ENCODE data around the gene POU6F1. TPM values are rescaled to one million over a fixed set of nuclear protein-coding genes. Genes with fewer than 3 reads are reported as not detected.

The POU6F1 gene
- total RNA-seq, 1 experiment from 2014 or later, result 6.9 TPM

DNA sequence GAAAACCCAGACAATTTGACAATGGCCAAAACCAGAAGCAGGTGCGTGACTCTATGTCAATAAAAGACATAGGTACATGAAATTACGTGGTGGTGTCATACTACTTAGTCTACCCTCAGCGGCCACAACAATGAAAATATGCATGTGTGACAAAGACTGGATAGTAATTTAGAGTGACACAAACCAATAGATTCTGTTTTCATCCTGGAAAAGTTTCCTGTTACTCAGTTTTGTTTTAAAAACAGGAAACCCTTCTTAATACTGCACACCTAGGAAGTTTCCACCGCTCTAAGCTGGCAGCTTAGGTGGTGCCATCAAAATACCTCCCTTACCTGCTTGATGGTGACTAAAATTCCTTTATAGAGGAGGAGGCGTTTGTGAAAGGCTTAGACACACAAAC, 15.1 kb downstream of the POU6F1 start:
- intact Hi-C loops (cut with micrococcal nuclease), result no loop called here
- H3K9me2 ChIP-seq (replicated peaks; ENCODE audit: low read length), result no peaks in the 10 kb centered on the region
- POLR2A ChIA-PET (ENCODE audit: unreplicated experiment), result no interaction called here
- CTCF ChIA-PET, result no interaction called here
- H3K27me3 ChIP-seq (ENCODE audit: low read length), result no peaks in the 10 kb centered on the region
- no peak overlapping the region for H3K4me3 ChIP-seq (ENCODE audit: low read length)
- H3F3A ChIP-seq (ENCODE audit: low read length, unreplicated experiment), result no peaks in the 10 kb centered on the region
- H3K36me3 ChIP-seq (ENCODE audit: low read depth, low read length), result no peaks in the 10 kb centered on the region
- DNase-seq (no peak), ATAC-seq (no peak)
- no peak overlapping the region for H3K9ac ChIP-seq (ENCODE audit: low read length)
- H3K79me2 ChIP-seq (ENCODE audit: low read length), result no peaks in the 10 kb centered on the region
- no TSS peak for BruUV-seq (replicated peaks)
- no peaks in the 10 kb centered on the region for H3K9me3 ChIP-seq (ENCODE audit: low read length)
- no peak overlapping the region for H2AFZ ChIP-seq (ENCODE audit: low read length)
- no peaks in the 10 kb centered on the region for H4K20me1 ChIP-seq (ENCODE audit: low read length)
- H3K4me2 ChIP-seq (ENCODE audit: low read length), result no peak overlapping the region
- no peaks in the 10 kb centered on the region for H3K4me1 ChIP-seq (ENCODE audit: insufficient read depth, low read length)
- TF ChIP-seq CTCF (conservative IDR thresholded peaks at IDR 0.05; ENCODE audit: low read depth, low read length) (no peak), EZH2phosphoT487 (IDR thresholded peaks at IDR 0.05; ENCODE audit: borderline replicate concordance, low read length) (no peak)
- no peak overlapping the region for H3K27ac ChIP-seq (ENCODE audit: low read length)

- Histone ChIP-seq H4K20me1 (ENCODE audit: low read length) (no peaks in the 10 kb centered on the region), H3K27ac (ENCODE audit: low read length) (no peak overlapping the region), H3K4me3 (ENCODE audit: low read length) (no peak overlapping the region), H3K27me3 (ENCODE audit: low read length) (no peaks in the 10 kb centered on the region), H3F3A (ENCODE audit: low read length, unreplicated experiment) (no peaks in the 10 kb centered on the region), H2AFZ (ENCODE audit: low read length) (no peak overlapping the region), H3K4me2 (ENCODE audit: low read length) (no peak overlapping the region), H3K9ac (ENCODE audit: low read length) (no peak overlapping the region), H3K4me1 (ENCODE audit: insufficient read depth, low read length) (no peaks in the 10 kb centered on the region), H3K79me2 (ENCODE audit: low read length) (no peaks in the 10 kb centered on the region), H3K36me3 (ENCODE audit: low read depth, low read length) (no peaks in the 10 kb centered on the region), H3K9me2 (replicated peaks; ENCODE audit: low read length) (no peaks in the 10 kb centered on the region), H3K9me3 (ENCODE audit: low read length) (no peaks in the 10 kb centered on the region)
- ATAC-seq (no peak), DNase-seq (no peak)
- TF ChIP-seq EZH2 (IDR thresholded peaks at IDR 0.05; ENCODE audit: low read length, unreplicated experiment), result no peak
- no peak for TF ChIP-seq EZH2phosphoT487 (IDR thresholded peaks at IDR 0.05; ENCODE audit: borderline replicate concordance, low read length)
- no peak for TF ChIP-seq CTCF (conservative IDR thresholded peaks at IDR 0.05; ENCODE audit: low read depth, low read length)
- ChIA-PET CTCF (no interaction called here), POLR2A (ENCODE audit: unreplicated experiment) (no interaction called here)
- intact Hi-C loops (cut with micrococcal nuclease), result no loop called here
- no TSS peak for BruUV-seq (replicated peaks)
These were observed 17.1 kb downstream of the POU6F1 start for GRCh38 chr12:51200806-51201205.

- POLR2A ChIA-PET (ENCODE audit: unreplicated experiment), result no interaction called here
- Histone ChIP-seq H3K79me2 (ENCODE audit: low read length) (no peaks in the 10 kb centered on the region), H3K27me3 (ENCODE audit: low read length) (no peaks in the 10 kb centered on the region), H3K9ac (ENCODE audit: low read length) (no peak overlapping the region), H3K4me3 (ENCODE audit: low read length) (no peak overlapping the region), H3F3A (ENCODE audit: low read length, unreplicated experiment) (no peaks in the 10 kb centered on the region), H4K20me1 (ENCODE audit: low read length) (no peaks in the 10 kb centered on the region), H3K27ac (ENCODE audit: low read length) (no peak overlapping the region), H3K9me3 (ENCODE audit: low read length) (no peaks in the 10 kb centered on the region), H3K9me2 (replicated peaks; ENCODE audit: low read length) (no peaks in the 10 kb centered on the region), H3K4me1 (ENCODE audit: insufficient read depth, low read length) (no peaks in the 10 kb centered on the region), H3K4me2 (ENCODE audit: low read length) (no peak overlapping the region), H2AFZ (ENCODE audit: low read length) (no peak overlapping the region), H3K36me3 (ENCODE audit: low read depth, low read length) (no peaks in the 10 kb centered on the region)
- ATAC-seq (no peak), DNase-seq (no peak)
- CTCF ChIA-PET, result no interaction called here
- no peak for TF ChIP-seq EZH2phosphoT487 (IDR thresholded peaks at IDR 0.05; ENCODE audit: borderline replicate concordance, low read length)
- no peak for TF ChIP-seq CTCF (conservative IDR thresholded peaks at IDR 0.05; ENCODE audit: low read depth, low read length)
- no peak for TF ChIP-seq EZH2 (IDR thresholded peaks at IDR 0.05; ENCODE audit: low read length, unreplicated experiment)
- intact Hi-C loops (cut with micrococcal nuclease), result no loop called here
- BruUV-seq (replicated peaks), result no TSS peak
These were observed 17.7 kb downstream of the POU6F1 start for GRCh38 chr12:51200156-51200555.

All from PC-3 (cell line).